ENCODE results near the gene TRIM62.

DNA sequence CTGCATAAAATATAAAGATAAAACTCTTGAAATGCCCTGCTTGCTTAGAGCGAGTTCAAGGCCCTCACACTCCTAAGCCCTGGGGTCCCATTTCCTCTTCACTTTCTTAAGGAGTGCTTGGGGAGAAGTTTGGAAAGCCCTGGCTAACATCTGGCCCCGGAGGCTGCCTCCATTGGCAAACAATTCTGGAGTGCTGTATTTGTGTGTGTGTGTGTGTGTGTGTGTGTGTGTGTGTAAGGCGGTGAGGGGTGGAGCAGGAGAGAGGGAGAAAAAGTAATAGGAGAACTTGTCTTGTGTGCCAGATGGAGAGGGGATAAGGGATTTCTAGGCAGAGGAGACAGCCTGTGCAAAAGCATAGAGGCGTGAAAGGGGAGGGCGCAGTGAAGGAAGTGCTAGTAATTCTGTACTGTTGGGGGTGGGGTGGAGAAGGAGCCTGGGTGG is 578 bp upstream of the TRIM62 start:
- TF ChIP-seq, protein P1, sequence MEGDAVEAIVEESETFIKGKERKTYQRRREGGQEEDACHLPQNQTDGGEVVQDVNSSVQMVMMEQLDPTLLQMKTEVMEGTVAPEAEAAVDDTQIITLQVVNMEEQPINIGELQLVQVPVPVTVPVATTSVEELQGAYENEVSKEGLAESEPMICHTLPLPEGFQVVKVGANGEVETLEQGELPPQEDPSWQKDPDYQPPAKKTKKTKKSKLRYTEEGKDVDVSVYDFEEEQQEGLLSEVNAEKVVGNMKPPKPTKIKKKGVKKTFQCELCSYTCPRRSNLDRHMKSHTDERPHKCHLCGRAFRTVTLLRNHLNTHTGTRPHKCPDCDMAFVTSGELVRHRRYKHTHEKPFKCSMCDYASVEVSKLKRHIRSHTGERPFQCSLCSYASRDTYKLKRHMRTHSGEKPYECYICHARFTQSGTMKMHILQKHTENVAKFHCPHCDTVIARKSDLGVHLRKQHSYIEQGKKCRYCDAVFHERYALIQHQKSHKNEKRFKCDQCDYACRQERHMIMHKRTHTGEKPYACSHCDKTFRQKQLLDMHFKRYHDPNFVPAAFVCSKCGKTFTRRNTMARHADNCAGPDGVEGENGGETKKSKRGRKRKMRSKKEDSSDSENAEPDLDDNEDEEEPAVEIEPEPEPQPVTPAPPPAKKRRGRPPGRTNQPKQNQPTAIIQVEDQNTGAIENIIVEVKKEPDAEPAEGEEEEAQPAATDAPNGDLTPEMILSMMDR (IDR thresholded peaks at IDR 0.05) = no peak
- no peak for TF ChIP-seq EZH2 (IDR thresholded peaks at IDR 0.05)
- TF ChIP-seq EZH2phosphoT487 (IDR thresholded peaks at IDR 0.05) = no peak
